8988T (cell line): ENCODE results near the gene NINL.
"Not testable (repeated sequence)": the region's sequence is repeated elsewhere in the genome, so short reads cannot be mapped to it uniquely, and the experiment has no call there.

Source experiments
- DNase-seq: peaks from one replicate; pipeline ENCODE4 v3.0.0; 2011

Gene NINL

GRCh38 chr20:25481235-25481917 is 104.0 kb downstream of the NINL start:
- no peak for DNase-seq

GRCh38 chr20:25480797-25481196 is 104.5 kb downstream of the NINL start:
- no peak for DNase-seq

GRCh38 chr20:25480156-25480555 is 105.2 kb downstream of the NINL start:
- no peak for DNase-seq

GRCh38 chr20:25479638-25480037 is 105.7 kb downstream of the NINL start:
- DNase-seq = no peak

- DNase-seq = no peak
Measured at GRCh38 chr20:25478889-25479568, 106.3 kb downstream of the NINL start.

GRCh38 chr20:25477014-25477882 is 108.1 kb downstream of the NINL start:
- no peak for DNase-seq

GRCh38 chr20:25476106-25477013 is 109.0 kb downstream of the NINL start:
- no peak for DNase-seq

GRCh38 chr20:25473297-25473696 is 112.0 kb downstream of the NINL start:
- DNase-seq = not testable (repeated sequence)

- DNase-seq = no peak
Measured at GRCh38 chr20:25471020-25471419, 114.3 kb downstream of the NINL start.

GRCh38 chr20:25470045-25470444 is 115.3 kb downstream of the NINL start:
- no peak for DNase-seq

- DNase-seq = no peak
Measured at GRCh38 chr20:25469558-25469957, 115.8 kb downstream of the NINL start.

GRCh38 chr20:25468126-25469075 is 116.9 kb downstream of the NINL start:
- DNase-seq = no peak

- no peak for DNase-seq
Measured at GRCh38 chr20:25467441-25467840, 117.9 kb downstream of the NINL start.

- DNase-seq = no peak
Measured at GRCh38 chr20:25466846-25467245, 118.5 kb downstream of the NINL start.

GRCh38 chr20:25465243-25466135 is 119.8 kb downstream of the NINL start:
- no peak for DNase-seq

- DNase-seq = no peak
Measured at GRCh38 chr20:25464501-25465242, 120.7 kb downstream of the NINL start.

- no peak for DNase-seq
Measured at GRCh38 chr20:25461786-25462545, 123.4 kb downstream of the NINL start.

GRCh38 chr20:25461281-25461650 is 124.1 kb downstream of the NINL start:
- DNase-seq = no peak
